C4-2B (cell line): ENCODE data around the gene NACC2.
A peak's percentile ranks its signal among the peaks of the same experiment; 100 is the strongest.

Experiments
- ZFX ChIP-seq: fragments of 450-650 bp; IDR thresholded peaks from 2 replicates; pipeline ENCODE4 v1.6.1; 2017
- TF ChIP-seq, protein P1 (sequence below): fragments of 450-650 bp; conservative IDR thresholded peaks from 2 replicates; pipeline ENCODE4 v1.5.1; 2017; ENCODE audit warnings: mild to moderate bottlenecking

DNA sequence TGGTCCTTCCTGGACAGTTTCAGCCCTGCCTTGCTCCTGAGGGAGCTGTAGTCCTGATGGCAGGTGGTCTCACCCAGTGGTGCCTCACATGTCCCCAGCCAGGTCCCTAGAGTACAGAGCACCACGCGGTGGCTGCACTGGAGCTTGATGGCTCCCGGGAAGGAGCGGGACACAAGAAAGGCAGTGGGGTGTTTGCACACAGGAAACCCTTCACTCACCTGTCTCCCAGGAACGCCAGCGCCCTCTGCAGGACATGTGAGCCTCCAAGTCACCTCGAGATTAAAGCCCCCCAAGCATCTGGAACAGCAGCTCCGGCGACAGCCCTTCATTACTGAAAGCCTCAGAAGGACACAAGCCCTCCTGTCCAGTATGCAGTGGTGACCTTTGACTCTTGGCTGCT lies 43.5 kb upstream of the NACC2 start:
- TF ChIP-seq, protein P1, sequence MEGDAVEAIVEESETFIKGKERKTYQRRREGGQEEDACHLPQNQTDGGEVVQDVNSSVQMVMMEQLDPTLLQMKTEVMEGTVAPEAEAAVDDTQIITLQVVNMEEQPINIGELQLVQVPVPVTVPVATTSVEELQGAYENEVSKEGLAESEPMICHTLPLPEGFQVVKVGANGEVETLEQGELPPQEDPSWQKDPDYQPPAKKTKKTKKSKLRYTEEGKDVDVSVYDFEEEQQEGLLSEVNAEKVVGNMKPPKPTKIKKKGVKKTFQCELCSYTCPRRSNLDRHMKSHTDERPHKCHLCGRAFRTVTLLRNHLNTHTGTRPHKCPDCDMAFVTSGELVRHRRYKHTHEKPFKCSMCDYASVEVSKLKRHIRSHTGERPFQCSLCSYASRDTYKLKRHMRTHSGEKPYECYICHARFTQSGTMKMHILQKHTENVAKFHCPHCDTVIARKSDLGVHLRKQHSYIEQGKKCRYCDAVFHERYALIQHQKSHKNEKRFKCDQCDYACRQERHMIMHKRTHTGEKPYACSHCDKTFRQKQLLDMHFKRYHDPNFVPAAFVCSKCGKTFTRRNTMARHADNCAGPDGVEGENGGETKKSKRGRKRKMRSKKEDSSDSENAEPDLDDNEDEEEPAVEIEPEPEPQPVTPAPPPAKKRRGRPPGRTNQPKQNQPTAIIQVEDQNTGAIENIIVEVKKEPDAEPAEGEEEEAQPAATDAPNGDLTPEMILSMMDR, result peak; percentile 55
- no peak for TF ChIP-seq ZFX
